H9 (cell line): ENCODE results near the gene ZNF212. TPM values are rescaled to one million over a fixed set of nuclear protein-coding genes. Genes with fewer than 3 reads are reported as not detected.
A peak's percentile ranks its signal among the peaks of the same experiment; 100 is the strongest.

Experiments used
- DNase-seq: peaks from one replicate; pipeline ENCODE4 v3.0.0-alpha.2; 2017
- H2AFZ ChIP-seq: one replicate; pipeline ENCODE4 v1.6.1; 2013; ENCODE audit warnings: mild to moderate bottlenecking, low read length, control low read depth, moderate library complexity
- H2AK5ac ChIP-seq: 2 replicates; pipeline ENCODE4 v1.6.1; 2013; ENCODE audit warnings: low read length, control low read depth, mixed read lengths; ENCODE audit not compliant: insufficient read length
- H2BK120ac ChIP-seq: one replicate; pipeline ENCODE4 v1.6.1; 2013; ENCODE audit warnings: low read depth, mild to moderate bottlenecking, low read length, control low read depth, inconsistent platforms; ENCODE audit not compliant: poor library complexity, severe bottlenecking
- H2BK12ac ChIP-seq: 2 replicates; pipeline ENCODE4 v1.6.1; 2013; ENCODE audit warnings: low read length, control low read depth, mixed read lengths, low read depth; ENCODE audit not compliant: insufficient read length
- H2BK15ac ChIP-seq: 2 replicates; pipeline ENCODE4 v1.6.1; 2013; ENCODE audit warnings: low read depth, low read length, control low read depth
- H2BK20ac ChIP-seq: one replicate; pipeline ENCODE4 v1.6.1; 2013; ENCODE audit warnings: low read depth, mild to moderate bottlenecking, low read length, control low read depth, inconsistent platforms; ENCODE audit not compliant: poor library complexity, severe bottlenecking
- H2BK5ac ChIP-seq: 2 replicates; pipeline ENCODE4 v1.6.1; 2013; ENCODE audit warnings: low read length, control low read depth, mixed read lengths; ENCODE audit not compliant: insufficient read length
- H3K14ac ChIP-seq: 2 replicates; pipeline ENCODE4 v1.6.1; 2013; ENCODE audit warnings: low read length, control low read depth; ENCODE audit not compliant: insufficient read depth
- H3K18ac ChIP-seq: 2 replicates; pipeline ENCODE4 v1.6.1; 2013; ENCODE audit warnings: low read depth, mild to moderate bottlenecking, mixed read lengths, low read length, control low read depth; ENCODE audit not compliant: insufficient read length
- H3K23ac ChIP-seq: 2 replicates; pipeline ENCODE4 v1.6.1; 2013; ENCODE audit warnings: low read length, control low read depth, mixed read lengths, low read depth; ENCODE audit not compliant: insufficient read length
- H3K23me2 ChIP-seq: 2 replicates; pipeline ENCODE4 v1.6.1; 2013; ENCODE audit warnings: low read depth, mild to moderate bottlenecking, mixed read lengths, low read length, control low read depth; ENCODE audit not compliant: insufficient read length, poor library complexity, severe bottlenecking
- H3K27ac ChIP-seq: 2 replicates; pipeline ENCODE4 v1.5.1; 2013; ENCODE audit warnings: low read length, control low read depth, mixed read lengths, low read depth; ENCODE audit not compliant: insufficient read length
- H3K27me3 ChIP-seq: 2 replicates; pipeline ENCODE4 v1.6.1; 2013; ENCODE audit warnings: low read length, control low read depth, inconsistent platforms; ENCODE audit not compliant: insufficient read depth
- H3K4ac ChIP-seq: 2 replicates; pipeline ENCODE4 v1.6.1; 2013; ENCODE audit warnings: low read depth, mild to moderate bottlenecking, control low read depth, inconsistent platforms, low read length, moderate library complexity
- H3K4me1 ChIP-seq: 2 replicates; pipeline ENCODE4 v1.6.1; 2013; ENCODE audit warnings: low read length, control low read depth, inconsistent platforms; ENCODE audit not compliant: insufficient read depth
- H3K4me2 ChIP-seq: 2 replicates; pipeline ENCODE4 v1.6.1; 2013; ENCODE audit warnings: low read length, control low read depth, mixed read lengths; ENCODE audit not compliant: insufficient read length, insufficient read depth
- H3K56ac ChIP-seq: 2 replicates; pipeline ENCODE4 v1.6.1; 2013; ENCODE audit warnings: low read depth, mild to moderate bottlenecking, mixed read lengths, low read length, control low read depth; ENCODE audit not compliant: insufficient read length
- H3K79me1 ChIP-seq: 2 replicates; pipeline ENCODE4 v1.6.1; 2013; ENCODE audit warnings: low read depth, mild to moderate bottlenecking, moderate library complexity, low read length, control low read depth, inconsistent platforms; ENCODE audit not compliant: insufficient read depth, poor library complexity, severe bottlenecking
- H3K79me2 ChIP-seq: 2 replicates; pipeline ENCODE4 v1.6.1; 2013; ENCODE audit warnings: low read length, control low read depth, inconsistent platforms; ENCODE audit not compliant: insufficient read depth
- H3K9ac ChIP-seq: 2 replicates; pipeline ENCODE4 v1.6.1; 2013; ENCODE audit warnings: low read length, control low read depth, mixed read lengths; ENCODE audit not compliant: insufficient read length; ENCODE audit errors: extremely low read depth
- H3K9me3 ChIP-seq: one replicate; pipeline ENCODE4 v1.6.1; 2013; ENCODE audit warnings: low read depth, low read length, inconsistent platforms; ENCODE audit not compliant: control insufficient read depth
- H3T11ph ChIP-seq: one replicate; pipeline ENCODE4 v1.6.1; 2013; ENCODE audit warnings: mild to moderate bottlenecking, low read length, control low read depth, inconsistent platforms
- H4K20me1 ChIP-seq: one replicate; pipeline ENCODE4 v1.6.1; 2013; ENCODE audit not compliant: control insufficient read depth, insufficient read length, insufficient read depth
- H4K5ac ChIP-seq: 2 replicates; pipeline ENCODE4 v1.6.1; 2013; ENCODE audit warnings: low read depth, mild to moderate bottlenecking, mixed read lengths, low read length, control low read depth; ENCODE audit not compliant: insufficient read length
- H4K8ac ChIP-seq: replicated peaks from 2 replicates; pipeline ENCODE4 v1.6.1; 2013; ENCODE audit warnings: low read length, control low read depth, mixed read lengths, low read depth; ENCODE audit not compliant: insufficient read length
- H4K91ac ChIP-seq: 2 replicates; pipeline ENCODE4 v1.6.1; 2013; ENCODE audit warnings: low read depth, mild to moderate bottlenecking, moderate library complexity, mixed read lengths, low read length, control low read depth; ENCODE audit not compliant: insufficient read length
- H3K27ac Mint-ChIP-seq, 3 experiments: 2 replicates in 2 of 3; 3 replicates in 1 of 3; pipeline ENCODE4 v1.8.0; 2020 to 2021; ENCODE audit warnings: mixed read lengths in 3 of 3, mild to moderate bottlenecking in 1 of 3, moderate library complexity in 1 of 3
- H3K27me3 Mint-ChIP-seq: 2 replicates; pipeline ENCODE4 v1.8.0; 2021; ENCODE audit warnings: low read depth, mild to moderate bottlenecking, moderate library complexity, mixed read lengths
- H3K36me3 Mint-ChIP-seq, 3 experiments: 2 replicates in 2 of 3; 3 replicates in 1 of 3; pipeline ENCODE4 v1.8.0; 2020 to 2021; ENCODE audit warnings: low read depth in 3 of 3, mixed read lengths in 3 of 3; ENCODE audit not compliant: insufficient read depth in 1 of 3
- H3K4me1 Mint-ChIP-seq, 2 experiments: 2 replicates each; pipeline ENCODE4 v1.8.0; 2020; ENCODE audit warnings: mixed read lengths in 2 of 2
- H3K4me3 Mint-ChIP-seq, 2 experiments: 2 replicates in 1 of 2; 3 replicates in 1 of 2; pipeline ENCODE4 v1.8.0; 2020 to 2021; ENCODE audit warnings: mild to moderate bottlenecking in 2 of 2, mixed read lengths in 2 of 2, moderate library complexity in 1 of 2
- H3K9me3 Mint-ChIP-seq, 2 experiments: 2 replicates in 1 of 2; 3 replicates in 1 of 2; pipeline ENCODE4 v1.8.0; 2020; ENCODE audit warnings: mild to moderate bottlenecking in 2 of 2, mixed read lengths in 2 of 2, moderate library complexity in 1 of 2
- CTCF ChIP-seq: fragments of 200-600 bp; sonication (generic); conservative IDR thresholded peaks from 3 replicates; pipeline ENCODE4 v1.8.0; 2021; ENCODE audit warnings: antibody characterized with exemption, mild to moderate bottlenecking
- WGBS: extraction: QIAGEN DNeasy Blood & Tissue Kit; methylation state at CpG from one replicate; pipeline ENCODE4 v1.1.7; 2013; ENCODE audit warnings: missing lambda C conversion rate, low lambda C conversion rate, mixed read lengths; ENCODE audit not compliant: insufficient read length; ENCODE audit errors: extremely low coverage; 5-methylcytosine and 5-hydroxymethylcytosine counted together
- long read RNA-seq: library from polyadenylated mRNA; unstranded; transcript quantifications from one replicate; pipeline ENCODE4 v2.0.0, GENCODE V29; 2020
- total RNA-seq: library from RNA; stranded (reverse); gene quantifications from 2 replicates; pipeline ENCODE4 v1.2.1, GENCODE V29; 2021

The ZNF212 gene
- total RNA-seq: 21.1 and 22.9 TPM in 2 replicates
- long read RNA-seq, transcript ZNF212-201 (5 exons, 2,810 nt): major isoform, 96 of 139 reads
- long read RNA-seq, partial matches to known transcripts: 4 of 139 reads
- long read RNA-seq, other reads (novel, unspliced or antisense): 39 of 139 reads

GRCh38 chr7:149239345-149240143 is at the start of gene ZNF212:
ZNF212 (plus strand) TSS chr7:149239651; CDS start chr7:149239779, 128 bp downstream.
- Histone ChIP-seq H3K9ac (peak within 1 kb of the TSS; percentile 94), H2AK5ac (no peak within 1 kb of the TSS), H3K23ac (no peak within 1 kb of the TSS), H3K4ac (no peak within 1 kb of the TSS), H4K5ac (no peak within 1 kb of the TSS), H2AFZ (no peak within 1 kb of the TSS), H3K27me3 (no peaks in the 10 kb centered on the region), H4K8ac (no peak within 1 kb of the TSS), H3K79me1 (peaks cover 4% of the 10 kb centered on the region), H2BK12ac (no peak within 1 kb of the TSS), H3K4me2 (peak within 1 kb of the TSS; percentile 59), H4K20me1 (no peaks in the 10 kb centered on the region), H3K4me1 (peaks cover 2% of the 10 kb centered on the region; the same call in 1 of the 2 replicates), H3K23me2 (no peaks in the 10 kb centered on the region), H3T11ph (no peak within 1 kb of the TSS), H2BK20ac (no peak within 1 kb of the TSS), H3K56ac (no peak within 1 kb of the TSS), H3K9me3 (no peaks in the 10 kb centered on the region), H4K91ac (no peak within 1 kb of the TSS), H3K18ac (peak within 1 kb of the TSS; percentile 72), H3K79me2 (peaks cover 7% of the 10 kb centered on the region; the same call in 1 of the 2 replicates), H2BK120ac (no peak within 1 kb of the TSS), H3K27ac (no peak within 1 kb of the TSS), H2BK15ac (no peak within 1 kb of the TSS), H2BK5ac (no peak within 1 kb of the TSS), H3K14ac (peak within 1 kb of the TSS; percentile 62)
- DNase-seq: peak; percentile 97
- Mint-ChIP-seq H3K36me3 (peaks cover 4 to 11% (median 9%) of the 10 kb centered on the region in 3 experiments; a peak in 6 of 7 replicates), H3K27me3 (peaks cover 28% of the 10 kb centered on the region), H3K9me3 (peaks cover 7 to 9% of the 10 kb centered on the region in 2 experiments), H3K4me1 (peaks cover 9% of the 10 kb centered on the region in 2 experiments), H3K4me3 (peak within 1 kb of the TSS; percentile 98), H3K27ac (peak within 1 kb of the TSS; percentile 95 to 97 (median 96))
- TF ChIP-seq CTCF: peak; percentile 85
- WGBS: no CpG with 5 or more reads among the region's 64 CpGs
